Suppressor macrophage treated with lipopolysaccharide for 4 hours (primary cell): ENCODE results near the gene HADHB.
"Not testable (repeated sequence)": the region's sequence is repeated elsewhere in the genome, so short reads cannot be mapped to it uniquely, and the experiment has no call there.

Experiments
- DNase-seq: peaks from one replicate; pipeline ENCODE4 v3.0.0-alpha.2; 2020

The HADHB gene

DNA sequence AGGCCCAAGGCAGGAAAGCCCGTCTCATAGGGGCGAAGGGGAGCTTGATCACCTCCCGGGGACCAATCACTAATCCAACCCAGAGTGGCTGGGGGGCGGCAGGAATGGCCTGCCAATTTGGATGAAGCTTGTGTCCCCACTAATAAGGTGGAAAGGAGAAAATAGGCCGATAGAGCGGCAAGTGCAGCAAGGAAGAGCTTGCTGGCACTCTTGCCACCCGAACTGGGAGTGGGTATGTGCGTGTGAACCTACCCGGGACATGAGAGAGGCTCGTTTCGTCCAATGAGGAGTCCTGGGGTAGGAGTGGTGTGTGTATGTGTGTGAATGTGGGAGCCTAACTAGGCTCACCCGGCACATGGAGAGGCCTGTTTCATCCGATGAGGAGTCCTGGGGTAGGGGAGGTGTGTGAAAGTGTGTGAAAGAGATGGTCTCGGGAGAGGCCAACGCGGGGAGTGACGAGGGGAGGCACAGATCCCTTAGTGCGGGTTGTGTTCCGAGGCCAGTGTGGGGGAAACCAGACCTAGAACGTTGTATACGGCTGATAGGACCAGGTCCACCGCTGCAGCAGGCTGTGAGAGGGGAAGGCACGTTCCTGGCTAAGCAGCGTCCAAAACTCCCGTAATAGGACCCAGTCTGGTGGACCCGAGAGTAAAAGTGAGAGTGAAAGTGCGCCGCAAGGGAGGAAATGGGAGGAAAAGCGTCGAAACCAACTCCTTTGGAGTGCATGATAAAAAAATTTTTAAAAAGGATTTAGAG lies 54.1 kb downstream of the HADHB start:
- DNase-seq = peak; percentile 81

DNA sequence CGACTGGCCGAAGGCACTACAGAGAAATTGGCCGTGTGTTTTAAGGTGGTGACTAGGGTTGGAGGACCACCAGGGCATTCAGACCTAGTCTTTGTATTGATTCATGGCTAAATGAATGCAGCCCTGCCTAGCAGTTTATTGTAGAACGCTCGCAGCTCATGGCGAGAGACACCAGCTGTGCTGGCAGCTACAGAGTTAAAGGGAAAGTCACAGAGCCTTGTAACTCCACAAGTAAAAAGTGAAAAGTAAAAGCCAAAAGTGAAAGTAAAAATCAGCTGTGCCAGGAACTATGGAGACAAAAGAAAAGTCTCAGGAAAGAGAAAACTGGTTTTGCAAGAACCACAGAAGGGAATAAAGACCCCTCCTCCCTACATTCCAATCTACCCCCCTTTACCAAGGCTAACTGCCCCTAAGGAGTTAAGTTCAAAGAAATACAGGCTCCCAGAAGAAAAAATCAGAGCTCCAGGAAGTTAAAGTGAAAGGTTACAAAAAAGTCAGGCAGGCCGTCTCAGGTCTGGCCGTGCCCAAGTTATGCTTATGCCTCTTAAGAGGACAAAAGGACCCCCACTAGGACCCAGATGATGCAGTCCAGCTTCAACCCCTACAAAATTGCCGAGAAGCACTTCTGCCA lies 54.8 kb downstream of the HADHB start:
- DNase-seq = peak; percentile 79

DNA sequence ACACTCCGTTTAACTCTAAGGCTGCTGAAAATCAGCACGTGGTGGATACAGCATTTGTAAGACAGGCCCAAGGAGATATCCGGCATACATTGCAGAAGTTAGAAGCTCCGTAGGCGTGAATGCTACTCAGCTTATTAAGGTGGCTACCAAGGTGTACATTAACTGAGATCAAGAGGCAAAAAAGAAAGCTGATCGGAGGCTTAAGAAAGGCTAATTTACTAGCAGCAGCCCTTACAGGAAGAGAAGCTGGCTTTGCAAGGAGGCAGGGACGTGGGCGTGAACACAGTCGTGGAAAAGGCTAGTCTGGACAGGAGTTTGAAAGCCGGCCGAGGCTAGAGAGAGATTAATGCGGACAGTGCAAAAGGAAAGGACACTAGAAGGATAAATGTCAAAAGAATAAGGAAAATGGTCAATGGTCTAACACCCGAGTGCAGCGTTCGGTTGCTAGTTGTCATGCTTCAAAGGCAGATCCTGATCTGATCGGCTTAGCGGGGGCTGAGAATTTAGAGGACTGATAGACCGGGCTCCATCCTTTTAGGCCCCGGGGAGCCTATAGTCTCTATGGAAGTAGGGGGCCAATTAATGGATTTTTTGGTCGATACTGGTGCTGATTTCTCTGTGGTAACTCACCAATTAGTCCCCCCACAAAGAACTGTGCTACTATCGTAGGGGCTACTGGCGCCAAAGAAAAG lies 55.6 kb downstream of the HADHB start:
- peak; percentile 32 for DNase-seq

DNA sequence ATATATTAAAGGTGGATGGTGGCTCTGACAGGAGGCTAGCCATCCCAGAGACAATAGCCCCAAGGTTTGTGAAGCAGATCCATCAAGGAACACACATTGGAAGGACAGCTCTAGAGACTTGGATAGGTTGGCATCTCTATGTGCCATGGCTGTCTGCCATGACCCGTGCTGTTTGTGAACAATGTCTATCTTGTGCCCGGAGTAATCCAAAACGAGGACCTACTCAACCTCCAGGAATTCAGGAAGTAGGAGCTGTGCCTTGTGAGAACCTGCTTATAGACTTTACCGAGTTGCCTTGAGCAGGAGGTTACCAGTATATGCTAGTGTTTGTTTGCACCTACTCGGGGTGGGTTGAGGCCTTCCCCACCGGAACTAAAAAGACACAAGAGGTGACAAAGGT lies 58.1 kb downstream of the HADHB start:
- no peak for DNase-seq

DNA sequence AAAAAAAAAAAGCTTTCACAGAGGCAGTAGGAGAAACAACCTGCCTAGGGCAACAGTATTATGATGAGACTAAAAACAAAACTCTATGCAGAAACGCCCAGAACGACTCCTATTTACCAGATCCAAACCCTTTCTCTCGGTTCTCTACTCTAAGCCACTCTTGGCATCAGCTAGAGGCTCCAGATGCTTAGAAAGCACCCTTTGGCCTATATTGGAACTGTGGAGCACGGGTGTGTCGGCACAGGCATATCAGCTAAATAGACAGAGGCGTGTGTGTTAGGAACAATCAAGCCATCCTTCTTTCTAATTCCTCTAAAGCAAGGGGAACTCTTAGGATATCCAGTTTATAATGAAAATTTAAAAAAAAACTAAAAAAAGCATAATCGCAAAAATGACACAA lies 60.4 kb downstream of the HADHB start:
- not testable (repeated sequence) for DNase-seq

DNA sequence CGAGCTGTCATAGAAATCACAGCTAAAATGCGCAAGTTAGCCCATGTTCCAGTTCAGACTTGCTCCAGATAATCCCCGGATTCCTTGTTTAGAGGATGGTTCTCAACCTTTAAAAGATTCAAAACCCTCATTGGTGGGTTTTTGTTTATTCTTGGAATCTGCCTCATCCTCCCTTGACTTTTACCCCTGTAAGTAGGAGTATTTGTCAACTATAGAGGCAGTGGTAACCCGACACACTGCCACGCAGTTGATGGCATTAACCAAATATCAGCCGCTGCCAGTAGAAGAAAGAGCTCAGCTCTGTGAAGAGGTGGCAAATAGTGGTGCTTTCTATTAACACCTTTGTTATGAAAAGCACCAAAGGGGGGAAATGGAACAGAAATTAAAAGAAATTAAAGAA lies 60.8 kb downstream of the HADHB start:
- DNase-seq = no peak

DNA sequence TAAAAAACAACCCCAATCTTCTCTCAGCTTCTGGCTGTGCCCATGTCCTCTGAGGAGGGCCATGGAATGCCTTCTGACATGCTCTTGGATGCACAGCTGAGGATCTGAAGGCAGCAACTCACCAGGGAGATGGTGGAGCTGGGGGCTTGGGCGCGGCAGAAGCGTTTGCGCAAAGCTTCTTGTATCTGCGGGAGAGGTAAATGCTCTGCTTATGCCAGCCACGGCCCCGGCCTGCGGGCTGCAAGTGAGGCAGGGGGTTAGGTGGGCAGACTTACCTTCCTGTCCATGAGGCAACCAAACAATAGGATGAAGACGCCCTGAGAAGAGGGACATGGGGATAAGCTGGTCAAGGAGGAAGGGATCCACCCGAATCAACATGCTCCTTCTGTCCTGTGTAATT lies 65.2 kb downstream of the HADHB start:
- no peak for DNase-seq

DNA sequence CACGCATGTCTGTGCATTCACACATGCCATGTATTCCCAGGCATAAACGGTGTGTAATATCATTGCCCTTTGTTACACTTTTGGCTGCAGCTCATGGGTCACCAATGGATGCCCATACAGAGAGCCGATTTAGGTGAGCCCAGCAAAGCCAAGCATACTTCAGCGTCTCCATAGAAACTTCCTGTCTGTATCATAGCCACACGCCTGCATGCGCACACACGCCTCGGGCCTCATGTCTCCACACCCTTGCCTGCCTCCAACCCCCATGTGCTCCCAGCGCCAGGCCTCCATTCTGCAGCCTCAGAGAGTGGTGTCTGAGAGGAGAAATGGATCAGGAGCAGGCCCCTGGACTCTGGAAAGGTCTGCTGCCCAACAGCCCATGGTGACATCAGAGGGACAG lies 67.7 kb downstream of the HADHB start:
- DNase-seq = no peak

DNA sequence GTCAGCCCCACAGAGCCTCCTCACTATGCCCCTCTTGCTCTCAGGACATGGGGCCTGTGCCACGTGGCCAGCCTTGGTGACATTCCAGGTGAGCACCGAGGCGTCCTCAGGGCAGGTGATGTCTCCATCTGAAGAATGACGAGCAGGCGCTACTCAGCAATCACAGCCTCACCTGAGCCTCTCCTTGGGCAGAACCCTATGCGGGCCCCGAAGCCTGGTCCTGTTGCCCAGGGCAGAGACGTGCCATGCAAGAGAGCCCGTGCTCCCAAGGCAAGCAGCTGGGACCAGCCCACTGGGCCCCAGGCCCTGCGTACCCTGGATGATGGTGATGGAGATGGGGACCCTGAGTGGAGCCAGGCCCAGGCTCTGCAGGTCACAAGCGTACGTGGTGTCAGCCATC lies 68.7 kb downstream of the HADHB start:
- DNase-seq = no peak

DNA sequence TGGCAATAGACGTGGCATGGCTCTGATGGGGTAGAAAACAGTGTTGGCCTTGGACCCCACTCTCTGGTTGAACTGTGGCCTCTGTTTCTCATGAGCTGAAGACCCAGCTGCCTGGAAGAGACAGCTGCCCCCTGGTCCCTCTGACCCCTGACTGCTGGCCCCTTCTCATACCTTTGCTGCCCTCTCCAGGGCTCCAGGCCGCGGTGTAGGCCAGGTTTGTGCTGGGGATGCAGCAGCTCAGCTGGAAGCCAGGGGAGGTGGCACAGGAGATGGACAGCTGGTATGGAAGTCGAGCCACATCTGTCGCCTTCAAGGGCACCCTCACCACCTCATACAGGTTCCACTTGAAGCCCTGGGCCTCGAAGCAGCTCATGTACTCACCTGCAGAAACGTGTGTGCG lies 69.5 kb downstream of the HADHB start:
- no peak for DNase-seq

DNA sequence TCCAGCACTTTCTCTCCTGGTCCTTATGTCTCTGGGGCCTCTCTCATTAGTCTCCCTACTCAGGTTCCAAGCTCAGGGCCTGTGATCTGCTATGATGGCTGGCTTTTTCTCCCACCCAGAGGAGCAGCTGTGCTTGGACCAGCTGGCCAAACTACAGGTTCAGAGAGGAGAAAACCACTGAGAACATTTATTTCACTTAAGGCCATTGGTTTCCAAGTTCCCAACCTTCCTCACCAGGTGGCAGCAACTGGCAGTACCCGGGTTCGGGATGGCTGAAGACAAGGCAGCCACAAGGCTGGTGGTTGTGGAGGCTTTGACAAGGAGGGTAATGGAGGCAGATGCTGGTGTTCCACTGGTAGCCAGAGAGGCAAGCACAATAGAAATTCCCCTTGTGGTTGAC lies 71.3 kb downstream of the HADHB start:
- DNase-seq = no peak

DNA sequence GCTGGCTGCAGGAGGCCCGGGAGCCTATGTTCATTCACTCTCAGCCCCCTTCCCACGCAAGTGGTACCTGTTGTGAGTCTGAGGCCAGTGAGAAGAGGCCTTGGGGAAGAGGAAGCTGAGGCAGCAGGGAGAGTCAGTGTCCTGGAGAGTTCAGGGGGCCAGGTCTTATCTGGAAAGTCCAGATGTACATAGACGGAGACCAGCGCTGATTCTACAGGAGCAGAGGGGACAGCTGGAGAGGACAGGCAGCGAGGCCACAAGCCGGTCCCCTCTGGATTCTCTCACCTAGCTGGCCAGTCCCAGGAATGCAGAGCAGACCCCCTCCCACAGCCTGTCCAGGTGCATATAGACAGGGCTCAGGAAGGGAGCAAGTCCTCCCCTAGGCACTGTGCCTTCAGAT lies 72.1 kb downstream of the HADHB start:
- no peak for DNase-seq

DNA sequence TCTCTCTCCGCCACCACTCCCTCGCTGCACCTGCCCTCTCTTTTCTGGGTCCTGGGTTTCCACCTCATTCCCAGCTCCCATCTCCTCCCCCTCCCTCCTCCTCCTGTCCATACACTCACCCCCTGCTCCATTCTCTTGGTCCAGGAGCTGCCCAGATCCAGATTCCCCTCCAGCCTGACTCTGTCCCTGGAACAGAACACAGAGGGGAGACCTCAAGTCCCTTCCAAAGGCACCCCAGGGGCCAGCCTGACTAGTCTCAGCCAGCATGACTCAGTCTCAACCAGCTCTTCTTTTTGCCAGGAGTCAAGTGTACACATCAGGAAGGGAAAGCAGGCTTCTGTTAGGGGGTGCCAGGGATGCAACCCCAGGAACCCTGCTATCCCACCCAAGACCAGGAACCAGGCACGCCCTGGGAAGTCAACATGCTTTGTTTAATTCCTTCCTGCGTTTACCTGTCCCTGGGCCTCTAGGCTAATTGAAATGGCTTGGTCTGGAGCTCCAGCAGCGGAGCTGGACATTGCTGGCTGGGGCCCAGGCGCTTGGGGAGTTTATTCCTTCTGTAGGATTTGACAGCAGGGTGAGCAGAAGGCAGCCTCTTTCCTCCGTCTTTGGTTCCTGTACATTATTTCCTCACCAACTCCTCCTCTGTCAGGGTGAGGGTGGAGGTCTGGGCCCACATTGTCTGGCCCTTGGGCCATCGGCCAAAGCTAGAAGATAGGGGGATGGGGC lies 72.8 kb downstream of the HADHB start:
- no peak for DNase-seq

DNA sequence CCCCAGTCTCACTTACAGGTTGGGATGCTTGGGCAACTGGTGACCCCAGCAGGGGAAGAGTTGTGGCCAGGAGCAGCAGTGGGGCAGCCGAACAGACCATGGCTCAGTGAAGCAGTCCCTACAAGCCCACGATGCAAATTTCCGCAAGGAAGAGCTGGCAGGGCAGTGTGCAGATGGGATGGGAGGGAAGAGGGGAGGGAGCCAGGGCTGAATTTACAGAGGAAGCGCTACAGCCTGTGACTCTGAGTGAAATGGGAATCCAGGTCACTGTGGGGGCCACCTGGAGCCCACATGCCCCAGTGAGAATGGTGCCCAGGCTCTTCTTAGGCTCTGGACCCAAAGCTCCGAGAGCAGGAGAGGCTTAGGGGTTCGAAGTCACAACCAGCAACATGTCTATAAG lies 74.2 kb downstream of the HADHB start:
- no peak for DNase-seq

DNA sequence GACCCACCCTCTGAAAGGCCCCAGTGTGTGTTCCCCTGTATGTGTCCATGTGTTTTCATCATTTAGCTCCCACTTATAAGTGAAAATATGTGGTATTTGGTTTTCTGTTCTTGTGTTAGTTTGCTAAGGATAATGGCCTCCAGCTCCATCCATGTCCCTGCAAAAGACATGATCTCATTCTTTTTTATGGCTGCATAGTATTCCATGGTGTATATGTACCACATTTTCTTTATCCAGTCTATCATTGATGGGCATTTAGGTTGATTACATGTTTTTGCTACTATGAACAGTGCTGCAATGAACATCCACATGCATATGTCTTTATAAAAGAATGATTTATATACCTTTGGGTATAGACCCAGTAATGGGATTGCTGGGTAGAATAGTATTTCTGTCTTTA lies 79.7 kb downstream of the HADHB start:
- DNase-seq = not testable (repeated sequence)

DNA sequence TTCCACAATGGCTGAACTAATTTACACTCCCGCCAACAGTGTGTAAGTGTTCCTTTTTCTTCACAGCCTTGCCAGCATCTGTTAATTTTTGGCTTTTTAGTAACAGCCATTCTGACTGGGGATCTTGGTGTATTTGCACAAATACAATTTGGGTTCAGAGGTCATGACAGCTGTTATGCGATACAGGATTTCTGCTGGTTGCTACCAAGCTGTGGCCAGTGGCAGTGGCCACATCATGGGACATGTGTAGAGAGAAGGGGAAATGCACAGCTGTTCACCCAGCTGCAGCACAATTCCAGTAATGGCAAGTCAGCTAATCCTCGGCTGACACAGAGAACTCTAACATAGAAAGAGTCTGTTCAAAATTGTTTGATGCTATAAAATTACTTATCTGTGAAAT lies 80.2 kb downstream of the HADHB start:
- DNase-seq = peak; percentile 19

DNA sequence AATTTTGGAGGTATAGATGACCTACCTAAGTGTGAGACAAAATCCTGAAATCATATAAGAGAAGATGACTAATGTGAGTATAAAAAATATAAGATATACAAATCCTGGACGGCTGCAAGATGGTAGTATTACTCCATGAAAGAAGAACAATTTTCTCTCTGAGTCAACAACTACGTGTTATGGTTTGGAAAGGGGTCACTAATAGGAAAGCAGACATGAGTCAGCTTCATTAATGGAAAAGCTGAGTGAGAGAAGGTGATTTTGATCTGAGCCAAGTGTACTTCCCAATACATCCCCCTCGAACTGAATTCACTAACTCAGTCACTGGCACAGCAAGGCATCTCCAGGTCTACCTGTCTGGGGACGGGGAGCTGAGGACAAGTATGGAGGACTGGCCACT lies 81.1 kb downstream of the HADHB start:
- peak; percentile 36 for DNase-seq

DNA sequence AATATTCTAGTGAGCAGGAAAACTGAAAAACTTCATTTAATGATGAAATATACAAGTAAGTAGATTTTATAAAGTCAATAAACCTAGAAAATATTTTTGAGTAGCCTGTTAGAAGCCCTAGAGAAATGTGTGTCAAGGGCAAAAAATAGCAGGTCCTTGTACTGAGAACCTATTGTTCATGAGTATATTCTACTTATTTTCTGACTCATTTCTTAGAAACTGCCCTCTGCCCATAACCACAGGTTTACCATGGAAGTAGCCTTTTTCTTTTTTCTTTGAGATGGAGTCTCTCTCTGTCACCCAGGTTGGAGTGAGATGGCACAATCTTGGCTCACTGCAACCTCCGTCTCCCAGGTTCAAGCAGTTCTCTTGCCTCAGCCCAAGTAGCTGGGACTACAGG lies 81.8 kb downstream of the HADHB start:
- no peak for DNase-seq

DNA sequence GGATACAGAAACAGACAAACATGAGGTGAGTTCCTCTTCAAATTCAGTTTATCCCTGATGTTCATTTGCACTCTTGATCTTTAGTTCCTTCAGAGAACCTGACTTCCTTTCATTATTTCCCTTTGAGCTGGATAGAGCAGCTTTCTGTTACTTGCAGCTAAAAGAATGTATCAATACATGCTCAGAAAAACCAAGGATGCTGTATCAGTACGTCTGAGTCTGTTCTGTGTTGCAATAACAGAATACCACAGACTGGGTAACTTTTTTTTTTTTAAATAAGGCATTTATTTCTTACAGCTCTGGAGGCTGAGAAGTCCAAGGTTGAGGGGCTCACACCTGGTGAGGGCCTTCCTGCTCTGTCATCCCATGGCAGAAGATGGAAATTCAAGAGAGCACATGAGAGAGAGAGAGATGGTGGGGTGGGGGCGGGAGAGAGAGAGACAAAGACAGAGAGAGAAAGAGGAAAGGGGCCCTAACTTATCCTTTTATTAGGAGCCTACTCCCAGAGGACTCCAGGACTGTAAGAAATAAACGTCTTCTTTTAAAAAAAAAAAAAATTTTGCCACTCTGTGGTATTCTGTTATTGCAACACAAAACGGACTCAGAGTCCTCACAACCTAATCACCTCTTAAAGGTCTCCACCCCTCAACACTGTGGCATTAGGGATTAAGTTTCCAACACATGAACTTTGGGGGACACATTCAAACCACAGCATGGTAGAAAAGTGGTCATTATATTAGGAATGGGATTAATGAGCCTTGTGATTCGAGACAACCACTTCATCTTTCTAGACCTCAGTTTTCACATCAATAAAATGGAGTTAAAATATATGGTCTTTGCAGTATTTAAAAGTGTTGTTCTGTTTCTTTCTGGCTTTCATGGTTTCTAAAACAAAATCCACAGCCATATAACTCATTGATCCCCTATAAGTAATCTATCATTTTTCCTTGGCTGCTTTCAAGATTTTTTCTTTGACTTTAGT lies 82.8 kb downstream of the HADHB start:
- peak; percentile 17 for DNase-seq

DNA sequence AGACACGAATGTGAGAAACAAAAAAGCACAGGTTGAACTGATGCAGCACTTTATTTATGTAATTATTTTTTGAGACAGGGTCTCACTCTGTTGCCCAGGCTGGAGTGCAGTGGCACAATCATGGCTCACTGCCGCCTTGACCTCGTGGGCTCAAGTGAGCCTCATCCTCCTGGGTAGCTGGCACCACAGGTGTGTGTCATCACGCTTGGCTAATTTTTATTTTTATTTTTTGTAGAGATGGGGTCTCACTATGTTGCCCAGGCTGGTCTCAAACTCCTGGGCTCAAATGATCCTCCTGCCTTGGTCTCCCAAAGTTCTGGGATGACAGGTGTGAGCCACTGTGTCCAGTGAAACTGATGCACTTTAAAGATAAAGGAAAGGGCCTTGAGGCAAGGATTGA lies 84.3 kb downstream of the HADHB start:
- not testable (repeated sequence) for DNase-seq

DNA sequence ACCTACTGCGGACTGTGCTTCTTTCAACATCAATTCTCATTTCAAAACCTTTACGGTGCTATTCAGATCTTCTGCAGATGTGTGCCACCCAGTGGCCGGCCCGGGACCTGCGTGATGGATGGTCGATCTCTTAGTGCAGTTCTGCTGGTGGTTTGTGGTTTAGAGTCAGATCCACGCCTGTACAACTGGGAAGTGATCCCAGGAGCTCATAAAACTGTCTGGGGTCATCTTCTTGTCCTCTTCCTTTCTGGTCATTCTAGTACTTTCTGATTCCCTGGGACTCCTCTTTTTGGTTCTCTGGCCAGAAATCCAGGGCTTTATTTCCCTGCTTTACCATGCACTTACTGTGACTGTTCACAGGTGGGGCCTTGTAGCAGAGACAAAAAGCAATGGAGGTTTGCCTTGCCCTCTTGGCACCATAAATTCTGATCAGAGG lies 85.4 kb downstream of the HADHB start:
- DNase-seq = peak; percentile 93

DNA sequence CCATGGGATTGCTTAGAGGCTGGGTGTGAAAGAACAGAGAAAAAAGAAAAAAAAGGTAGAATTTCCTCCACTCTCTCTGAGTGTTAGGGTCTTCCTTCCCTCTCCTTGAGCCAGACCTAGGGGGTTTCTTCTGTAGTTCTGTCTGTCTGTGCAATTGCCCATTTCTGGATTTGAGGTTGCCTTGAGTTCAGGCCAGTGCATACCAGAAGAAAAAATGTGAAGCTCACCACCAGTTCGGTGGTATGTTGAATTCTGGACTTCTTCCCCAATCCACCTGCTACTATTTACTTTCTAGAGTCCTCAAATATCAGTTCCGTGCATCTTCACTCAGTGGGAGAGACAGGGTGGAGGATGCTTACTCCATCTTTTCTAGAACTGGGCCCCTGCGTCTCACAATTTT lies 85.9 kb downstream of the HADHB start:
- DNase-seq = no peak
